LNCaP clone FGC (cell line): Measurements from ENCODE around the gene ANKRD13B.

Experiments
- DNase-seq: peaks from one replicate; pipeline ENCODE4 v3.0.0-alpha.2; 2011; ENCODE audit warnings: low read depth
- H3K4me3 ChIP-seq: 2 replicates; pipeline ENCODE4 v1.5.1; 2011; ENCODE audit warnings: mild to moderate bottlenecking, low read depth, low read length, control low read depth
- CTCF ChIP-seq: IDR thresholded peaks from 2 replicates; pipeline ENCODE4 v1.5.1; 2012; ENCODE audit warnings: mild to moderate bottlenecking; ENCODE audit not compliant: control insufficient read depth, insufficient read depth; ENCODE audit errors: extremely low read depth

ANKRD13B gene

GRCh38 chr17:29583324-29584248 is 9.3 kb upstream of the ANKRD13B start:
- TF ChIP-seq CTCF = no peak
- no peak overlapping the region for H3K4me3 ChIP-seq
- no peak for DNase-seq

- H3K4me3 ChIP-seq = no peak overlapping the region
- TF ChIP-seq CTCF = no peak
- no peak for DNase-seq
Measured at GRCh38 chr17:29584452-29585079, 8.4 kb upstream of the ANKRD13B start.

GRCh38 chr17:29585080-29585751 is 7.7 kb upstream of the ANKRD13B start:
- no peak for DNase-seq
- TF ChIP-seq CTCF = 0 out of 2 replicates have a peak, but pooled peaks have one; percentile 3
- no peak overlapping the region for H3K4me3 ChIP-seq

GRCh38 chr17:29586676-29587469 is 6.1 kb upstream of the ANKRD13B start:
- TF ChIP-seq CTCF = no peak
- no peak overlapping the region for H3K4me3 ChIP-seq
- no peak for DNase-seq

- DNase-seq = no peak
- TF ChIP-seq CTCF = no peak
- H3K4me3 ChIP-seq = peak overlapping the region; percentile 69
Measured at GRCh38 chr17:29587591-29587990, 5.3 kb upstream of the ANKRD13B start.

GRCh38 chr17:29588017-29588561 is 4.8 kb upstream of the ANKRD13B start:
- DNase-seq = no peak
- peak overlapping the region; percentile 69 for H3K4me3 ChIP-seq
- no peak for TF ChIP-seq CTCF
